Adipocyte (in vitro differentiated cells): Measurements from ENCODE around the gene TRIP6.

ENCODE experiments used
- DNase-seq: peaks from one replicate; pipeline ENCODE4 v3.0.0-alpha.2; 2015; ENCODE audit warnings: low read depth
- H3K27me3 ChIP-seq: replicated peaks from 2 replicates; pipeline ENCODE4 v1.7.0; 2013; ENCODE audit warnings: mild to moderate bottlenecking, low read length, moderate library complexity; ENCODE audit not compliant: control insufficient read depth, insufficient read depth
- H3K36me3 ChIP-seq: 2 replicates; pipeline ENCODE4 v1.7.0; 2013; ENCODE audit warnings: low read length, mild to moderate bottlenecking, moderate library complexity; ENCODE audit not compliant: control insufficient read depth, insufficient read depth, severe bottlenecking
- H3K4me1 ChIP-seq: 2 replicates; pipeline ENCODE4 v1.7.0; 2013; ENCODE audit warnings: mild to moderate bottlenecking, low read length, moderate library complexity; ENCODE audit not compliant: control insufficient read depth, insufficient read depth
- H3K4me3 ChIP-seq: 2 replicates; pipeline ENCODE4 v1.7.0; 2013; ENCODE audit warnings: mild to moderate bottlenecking, low read length, moderate library complexity
- H3K9ac ChIP-seq: 2 replicates; pipeline ENCODE4 v1.7.0; 2013; ENCODE audit warnings: mild to moderate bottlenecking, low read length, moderate library complexity
- H3K9me3 ChIP-seq: 2 replicates; pipeline ENCODE4 v1.7.0; 2013; ENCODE audit warnings: mild to moderate bottlenecking, low read length, moderate library complexity; ENCODE audit not compliant: control insufficient read depth

TRIP6 gene

GRCh38 chr7:100867040-100867775 lies at the start of gene TRIP6:
Gene TRIP6, plus strand, starts transcription at chr7:100867387. Its CDS starts 111 bp downstream, at chr7:100867498.
- peak; percentile 96 for DNase-seq
- peak within 1 kb of the TSS; percentile 99 for H3K9ac ChIP-seq

DNA sequence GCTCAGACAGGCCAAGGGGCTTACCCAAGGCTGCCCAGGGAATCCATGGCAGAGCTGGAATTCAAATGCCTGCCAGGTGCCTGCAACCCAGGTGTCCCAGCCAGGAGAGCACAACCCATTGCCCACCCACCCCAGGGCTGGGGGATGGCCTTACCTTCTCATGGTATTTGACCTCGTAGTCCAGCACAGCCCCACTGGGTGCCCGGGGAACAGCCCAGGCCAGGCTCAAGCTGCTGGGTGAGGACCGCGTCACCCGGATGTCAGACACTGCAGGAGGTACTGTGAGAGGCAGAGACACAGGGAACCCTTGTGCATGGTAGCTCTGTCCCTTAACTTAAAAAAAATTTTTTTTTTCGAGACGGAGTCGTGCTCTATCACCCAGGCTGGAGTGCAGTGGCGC lies 48.8 kb upstream of the TRIP6 start:
- no peaks in the 10 kb centered on the region for H3K27me3 ChIP-seq
- no peak overlapping the region for H3K4me3 ChIP-seq
- no peak overlapping the region for H3K9ac ChIP-seq
- no peak for DNase-seq
- peaks cover 4% of the 10 kb centered on the region for H3K36me3 ChIP-seq
- no peaks in the 10 kb centered on the region for H3K9me3 ChIP-seq
- no peaks in the 10 kb centered on the region for H3K4me1 ChIP-seq

More at GRCh38 chr7:100867040-100867775, at the start of gene TRIP6:
- H3K27me3 ChIP-seq: no peaks in the 10 kb centered on the region
- H3K9me3 ChIP-seq: no peaks in the 10 kb centered on the region
- H3K4me3 ChIP-seq: peak within 1 kb of the TSS; percentile 93
- H3K4me1 ChIP-seq: peaks cover 22% of the 10 kb centered on the region
- H3K36me3 ChIP-seq: peaks cover 25% of the 10 kb centered on the region

- no peak overlapping the region for H3K9ac ChIP-seq
- DNase-seq: no peak
- H3K9me3 ChIP-seq: no peaks in the 10 kb centered on the region
- no peaks in the 10 kb centered on the region for H3K4me1 ChIP-seq
- H3K4me3 ChIP-seq: no peak overlapping the region
- H3K36me3 ChIP-seq: peaks cover 4% of the 10 kb centered on the region
- H3K27me3 ChIP-seq: no peaks in the 10 kb centered on the region
Measured at GRCh38 chr7:100818825-100819224, 48.4 kb upstream of the TRIP6 start.

GRCh38 chr7:100819586-100819985 lies 47.6 kb upstream of the TRIP6 start:
- Histone ChIP-seq H3K9me3 (no peaks in the 10 kb centered on the region), H3K9ac (no peak overlapping the region), H3K27me3 (no peaks in the 10 kb centered on the region), H3K36me3 (peaks cover 4% of the 10 kb centered on the region), H3K4me3 (no peak overlapping the region), H3K4me1 (no peaks in the 10 kb centered on the region)
- no peak for DNase-seq

- Histone ChIP-seq H3K4me3 (no peak overlapping the region), H3K27me3 (no peaks in the 10 kb centered on the region), H3K36me3 (peaks cover 4% of the 10 kb centered on the region), H3K4me1 (peaks cover 12% of the 10 kb centered on the region), H3K9me3 (no peaks in the 10 kb centered on the region), H3K9ac (no peak overlapping the region)
- DNase-seq: no peak
Measured at GRCh38 chr7:100822236-100823139, 44.7 kb upstream of the TRIP6 start.

- Histone ChIP-seq H3K9me3 (no peaks in the 10 kb centered on the region), H3K9ac (no peak overlapping the region), H3K4me1 (peaks cover 15% of the 10 kb centered on the region), H3K4me3 (no peak overlapping the region), H3K27me3 (no peaks in the 10 kb centered on the region), H3K36me3 (peaks cover 3% of the 10 kb centered on the region)
- no peak for DNase-seq
Measured at GRCh38 chr7:100823140-100823525, 44.1 kb upstream of the TRIP6 start.

DNA sequence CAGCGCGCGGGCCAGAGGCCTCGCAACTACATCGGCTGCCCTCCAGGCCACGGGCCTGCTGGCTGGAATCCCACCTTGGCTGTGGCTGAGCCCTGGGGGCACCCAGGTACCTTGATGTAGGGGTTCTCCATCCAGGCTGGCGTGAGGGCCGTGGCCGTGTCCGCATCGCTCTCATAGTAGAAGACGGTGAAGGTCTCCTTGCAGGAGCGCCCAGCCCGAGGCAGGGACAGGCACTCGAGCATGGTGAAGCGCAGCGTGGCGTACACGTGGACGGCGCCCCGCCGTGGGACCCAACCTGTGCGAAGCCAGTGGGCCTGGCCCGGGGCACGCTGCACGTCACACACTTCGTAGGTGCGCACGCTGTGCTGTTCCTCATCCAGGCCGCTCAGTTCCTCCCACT lies 43.7 kb upstream of the TRIP6 start:
- no peak overlapping the region for H3K4me3 ChIP-seq

DNA sequence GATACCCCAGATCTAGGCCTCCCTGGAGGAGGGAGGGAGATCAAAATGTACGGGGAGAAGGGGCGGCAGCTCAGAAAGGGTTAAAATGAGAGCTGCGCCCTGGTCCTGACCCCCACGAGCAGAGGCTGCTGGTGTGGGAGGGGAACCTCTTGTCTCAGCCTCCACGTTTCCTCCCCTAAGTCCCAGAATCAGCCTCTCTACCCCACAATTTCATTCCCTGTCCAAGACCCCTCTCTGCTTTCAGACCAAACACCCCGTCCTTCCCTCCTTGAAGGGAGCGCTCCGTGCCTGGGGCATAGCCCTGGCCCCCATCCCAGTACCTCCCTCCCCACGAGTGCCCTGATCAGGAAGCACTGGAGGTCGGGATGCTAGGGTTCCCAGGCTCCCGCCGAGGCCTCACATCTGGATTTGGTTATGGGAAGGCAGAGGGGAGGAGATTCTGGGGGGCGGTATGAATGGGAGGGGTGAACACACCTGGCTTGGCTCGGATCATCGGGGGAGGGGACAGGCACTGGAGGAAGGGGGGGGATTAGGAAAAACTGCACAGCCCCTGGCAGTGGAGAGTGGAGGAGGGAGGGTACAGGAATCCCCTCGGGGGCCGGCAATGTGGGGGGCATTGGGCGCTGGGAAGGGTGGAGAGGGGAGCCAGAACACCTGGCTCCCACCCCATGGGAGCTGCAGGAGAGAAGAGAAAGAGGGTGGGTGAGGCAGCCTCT lies 42.5 kb upstream of the TRIP6 start:
- peak overlapping the region; percentile 85 for H3K4me3 ChIP-seq
- DNase-seq: peak; percentile 25
- H3K9ac ChIP-seq: no peak overlapping the region
- H3K9me3 ChIP-seq: no peaks in the 10 kb centered on the region
- H3K4me1 ChIP-seq: peaks cover 15% of the 10 kb centered on the region
- H3K36me3 ChIP-seq: no peaks in the 10 kb centered on the region
- no peaks in the 10 kb centered on the region for H3K27me3 ChIP-seq

More for the DNA sequence above, 43.7 kb upstream of the TRIP6 start:
- Histone ChIP-seq H3K4me1 (peaks cover 15% of the 10 kb centered on the region), H3K27me3 (no peaks in the 10 kb centered on the region), H3K9ac (no peak overlapping the region), H3K36me3 (no peaks in the 10 kb centered on the region), H3K9me3 (no peaks in the 10 kb centered on the region)
- DNase-seq: no peak

DNA sequence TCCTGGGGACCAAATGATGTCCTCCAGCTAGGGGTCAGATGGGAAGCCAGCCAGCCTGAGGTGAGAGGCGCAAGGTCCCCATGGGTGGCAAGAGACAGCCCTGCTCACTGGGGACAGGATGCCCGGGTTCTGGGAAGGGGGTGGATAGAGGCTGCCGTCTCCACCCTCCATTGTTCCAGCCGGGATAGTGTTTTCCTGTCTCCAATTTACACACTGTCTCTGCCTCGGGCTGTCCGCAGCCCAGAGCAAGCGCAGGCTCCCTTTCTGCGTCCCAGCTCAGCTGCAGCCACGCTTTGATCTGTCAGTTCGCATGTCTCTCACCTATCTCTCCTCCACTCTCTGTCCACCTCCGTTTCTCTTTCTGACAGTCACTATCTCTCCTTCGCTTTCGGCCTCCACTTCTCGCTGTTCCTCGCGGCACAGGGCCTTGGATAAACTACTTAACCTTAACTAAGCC lies 41.9 kb upstream of the TRIP6 start:
- DNase-seq: peak; percentile 52
- Histone ChIP-seq H3K4me1 (peaks cover 15% of the 10 kb centered on the region), H3K9me3 (no peaks in the 10 kb centered on the region), H3K27me3 (no peaks in the 10 kb centered on the region), H3K36me3 (no peaks in the 10 kb centered on the region), H3K4me3 (peak overlapping the region; percentile 85), H3K9ac (peak overlapping the region; percentile 80)

- Histone ChIP-seq H3K4me3 (peak overlapping the region; percentile 85), H3K36me3 (no peaks in the 10 kb centered on the region), H3K9me3 (no peaks in the 10 kb centered on the region), H3K27me3 (no peaks in the 10 kb centered on the region), H3K4me1 (peaks cover 15% of the 10 kb centered on the region), H3K9ac (peak overlapping the region; percentile 80)
- peak; percentile 74 for DNase-seq
Measured at GRCh38 chr7:100825751-100826513, 41.3 kb upstream of the TRIP6 start.
